OCI-LY1 (cell line): ENCODE data around the gene CBFA2T3.

Experiments used
- EZH2 ChIP-seq: fragments of 200-600 bp; sonication (generic), shearing (Covaris generic); IDR thresholded peaks from 2 replicates; pipeline ENCODE4 v1.8.0; 2017; ENCODE audit warnings: borderline replicate concordance, mixed run types, mild to moderate bottlenecking, antibody characterized with exemption, low read length, moderate library complexity, mixed read lengths
- TF ChIP-seq, protein P1 (sequence below): fragments of 200-600 bp; sonication (generic), shearing (Covaris generic); IDR thresholded peaks from 2 replicates; pipeline ENCODE4 v1.5.1; 2017; ENCODE audit warnings: mild to moderate bottlenecking, antibody characterized with exemption, low read length, moderate library complexity, mixed read lengths

DNA sequence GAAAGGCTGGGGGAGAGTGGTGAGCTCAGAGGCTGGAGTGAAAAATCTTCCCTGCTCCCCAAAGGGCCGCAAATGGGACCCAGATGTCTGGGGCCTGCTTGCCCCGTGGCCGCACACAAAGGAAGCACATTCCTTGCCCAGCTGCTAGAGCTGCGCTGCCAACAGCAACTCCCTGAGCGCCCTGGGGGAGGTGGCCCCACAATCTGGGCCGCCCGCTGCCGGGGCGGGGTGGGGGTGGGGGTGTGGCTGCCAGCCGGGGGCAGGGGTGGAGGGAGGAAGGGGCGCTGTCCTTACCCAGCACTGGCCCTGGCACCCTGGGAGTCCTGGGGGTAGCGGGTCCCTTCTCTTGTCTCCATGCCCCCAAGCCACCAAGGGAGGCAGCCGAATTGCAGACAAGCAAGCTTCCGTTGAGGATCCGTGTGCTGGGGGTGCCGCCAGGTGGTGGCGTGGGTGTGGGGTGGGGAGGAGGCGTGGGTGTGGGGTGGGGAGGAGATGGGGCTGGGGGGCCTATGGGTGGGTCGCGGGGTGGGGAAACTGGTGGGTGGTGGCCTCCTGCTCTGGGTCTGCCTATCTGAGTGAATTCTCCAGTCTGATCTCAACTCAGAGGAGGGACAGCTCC is 62.1 kb downstream of the CBFA2T3 start:
- TF ChIP-seq EZH2, result no peak
- TF ChIP-seq, protein P1, sequence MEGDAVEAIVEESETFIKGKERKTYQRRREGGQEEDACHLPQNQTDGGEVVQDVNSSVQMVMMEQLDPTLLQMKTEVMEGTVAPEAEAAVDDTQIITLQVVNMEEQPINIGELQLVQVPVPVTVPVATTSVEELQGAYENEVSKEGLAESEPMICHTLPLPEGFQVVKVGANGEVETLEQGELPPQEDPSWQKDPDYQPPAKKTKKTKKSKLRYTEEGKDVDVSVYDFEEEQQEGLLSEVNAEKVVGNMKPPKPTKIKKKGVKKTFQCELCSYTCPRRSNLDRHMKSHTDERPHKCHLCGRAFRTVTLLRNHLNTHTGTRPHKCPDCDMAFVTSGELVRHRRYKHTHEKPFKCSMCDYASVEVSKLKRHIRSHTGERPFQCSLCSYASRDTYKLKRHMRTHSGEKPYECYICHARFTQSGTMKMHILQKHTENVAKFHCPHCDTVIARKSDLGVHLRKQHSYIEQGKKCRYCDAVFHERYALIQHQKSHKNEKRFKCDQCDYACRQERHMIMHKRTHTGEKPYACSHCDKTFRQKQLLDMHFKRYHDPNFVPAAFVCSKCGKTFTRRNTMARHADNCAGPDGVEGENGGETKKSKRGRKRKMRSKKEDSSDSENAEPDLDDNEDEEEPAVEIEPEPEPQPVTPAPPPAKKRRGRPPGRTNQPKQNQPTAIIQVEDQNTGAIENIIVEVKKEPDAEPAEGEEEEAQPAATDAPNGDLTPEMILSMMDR, result no peak
